SK-N-SH (cell line): ENCODE measurements around the gene ARHGEF25. TPM values are rescaled to one million over a fixed set of nuclear protein-coding genes. Genes with fewer than 3 reads are reported as not detected.
A peak's percentile ranks its signal among the peaks of the same experiment; 100 is the strongest.

ENCODE experiments used
- CTCF ChIA-PET: fragments of 300-600, 350-600 bp; formaldehyde crosslinking; extraction: SDS; loops from one replicate; lab custom pipeline; 2021; lab: Yijun Ruan, JAX
- POLR2A ChIA-PET: fragments of 350-600 bp; sonication (Branson Sonifier 250); formaldehyde crosslinking; extraction: SDS; loops from one replicate; lab custom pipeline; 2020; ENCODE audit warnings: antibody characterized with exemption, inconsistent platforms; lab: Yijun Ruan, JAX
- DNase-seq: peaks from one replicate; pipeline ENCODE4 v3.0.0; 2012
- H2AFZ ChIP-seq: fragments of 200-600 bp; sonication (generic); 2 replicates; pipeline ENCODE4 v1.8.1; 2016; ENCODE audit warnings: antibody characterized with exemption, mild to moderate bottlenecking, low read depth
- H3F3A ChIP-seq: fragments of 200-600 bp; sonication (generic); replicated peaks from 2 replicates; pipeline ENCODE3; 2016; ENCODE audit warnings: antibody characterized with exemption, mild to moderate bottlenecking; ENCODE audit not compliant: insufficient read depth
- H3K27ac ChIP-seq, 2 experiments: fragments of 200-500 bp in 1 of 2; fragments of 200-600 bp in 1 of 2; sonication (Bioruptor generic) in 1 of 2; sonication (generic), shearing (Covaris generic) in 1 of 2; 2 replicates each; pipeline versions ENCODE4 v1.5.1 to v1.6.1; 2014 to 2016; ENCODE audit warnings: low read depth in 2 of 2, inconsistent platforms in 1 of 2, low read length in 1 of 2, mild to moderate bottlenecking in 1 of 2, mixed read lengths in 1 of 2
- H3K27me3 ChIP-seq: fragments of 200-600 bp; sonication (generic), shearing (Covaris generic); 2 replicates; pipeline ENCODE4 v1.6.1; 2016; ENCODE audit warnings: mixed run types; ENCODE audit not compliant: insufficient read depth
- H3K36me3 ChIP-seq, 2 experiments: fragments of 200-500 bp in 1 of 2; fragments of 200-600 bp in 1 of 2; sonication (Bioruptor generic) in 1 of 2; sonication (generic) in 1 of 2; replicated peaks in 1 of 2; 2 replicates each; pipeline versions ENCODE3 to v1.5.1; 2014 to 2016; ENCODE audit warnings: low read length in 1 of 2, mild to moderate bottlenecking in 1 of 2; ENCODE audit not compliant: insufficient read depth in 2 of 2, control insufficient read depth in 1 of 2
- H3K4me1 ChIP-seq, 2 experiments: fragments of 200-500 bp in 1 of 2; fragments of 200-600 bp in 1 of 2; sonication (Bioruptor generic) in 1 of 2; sonication (generic), shearing (Covaris generic) in 1 of 2; 2 replicates each; pipeline versions ENCODE4 v1.5.1 to v1.6.1; 2014 to 2016; ENCODE audit warnings: low read depth in 1 of 2, low read length in 1 of 2, mixed run types in 1 of 2; ENCODE audit not compliant: insufficient read depth in 2 of 2, control insufficient read depth in 1 of 2
- H3K4me2 ChIP-seq: fragments of 200-600 bp; sonication (generic), shearing (Covaris generic); 2 replicates; pipeline ENCODE4 v1.6.1; 2017; ENCODE audit warnings: mixed run types
- H3K4me3 ChIP-seq, 2 experiments: fragments of 200-500 bp in 1 of 2; fragments of 200-600 bp in 1 of 2; sonication (Bioruptor generic) in 1 of 2; sonication (generic), shearing (Covaris generic) in 1 of 2; 2 replicates each; pipeline versions ENCODE4 v1.5.1 to v1.8.1; 2014 to 2016; ENCODE audit warnings: low read depth in 2 of 2, inconsistent platforms in 1 of 2, low read length in 1 of 2, mild to moderate bottlenecking in 1 of 2, mixed read lengths in 1 of 2, moderate library complexity in 1 of 2
- H3K79me2 ChIP-seq: fragments of 200-600 bp; sonication (generic); 2 replicates; pipeline ENCODE4 v1.8.1; 2017; ENCODE audit warnings: mild to moderate bottlenecking; ENCODE audit not compliant: insufficient read depth
- H3K9ac ChIP-seq: fragments of 200-600 bp; sonication (generic); 2 replicates; pipeline ENCODE4 v1.6.1; 2017; ENCODE audit warnings: mixed run types
- H3K9me2 ChIP-seq: fragments of 200-600 bp; sonication (generic); 2 replicates; pipeline ENCODE4 v1.6.1; 2017; ENCODE audit warnings: mixed run types
- H3K9me3 ChIP-seq: fragments of 200-600 bp; sonication (generic); 2 replicates; pipeline ENCODE4 v1.6.1; 2017; ENCODE audit warnings: mixed run types, mild to moderate bottlenecking, moderate library complexity
- H4K20me1 ChIP-seq: fragments of 200-600 bp; sonication (generic); 2 replicates; pipeline ENCODE4 v1.6.1; 2017; ENCODE audit warnings: mild to moderate bottlenecking, mixed run types; ENCODE audit not compliant: insufficient read depth
- CHD2 ChIP-seq: fragments of 150-350 bp; IDR thresholded peaks from 2 replicates; pipeline ENCODE4 v1.6.1; 2018; ENCODE audit warnings: low read length; ENCODE audit not compliant: partially characterized antibody
- CTCF ChIP-seq: fragments of 200-600 bp; sonication (generic); IDR thresholded peaks from 2 replicates; pipeline ENCODE4 v1.6.1; 2017; ENCODE audit warnings: antibody characterized with exemption, mild to moderate bottlenecking, moderate library complexity
- ELF1 ChIP-seq: IDR thresholded peaks from 2 replicates; pipeline ENCODE4 v1.4.0; 2012
- EP300 ChIP-seq, 2 experiments: IDR thresholded peaks; 2 replicates each; pipeline versions ENCODE4 v1.4.0 to v1.6.1; 2012; ENCODE audit warnings: borderline replicate concordance in 1 of 2, low read depth in 1 of 2, low read length in 1 of 2
- EZH2phosphoT487 ChIP-seq: fragments of 200-600 bp; sonication (generic); IDR thresholded peaks from 2 replicates; pipeline ENCODE4 v1.6.1; 2017; ENCODE audit warnings: low read depth, mixed run types, mild to moderate bottlenecking, antibody characterized with exemption, moderate library complexity, borderline replicate concordance
- FOSL2 ChIP-seq: IDR thresholded peaks from 2 replicates; pipeline ENCODE4 v1.4.0; 2012; ENCODE audit warnings: low read depth, mild to moderate bottlenecking, moderate library complexity, borderline replicate concordance
- FOXJ3 ChIP-seq: sonication (generic); formaldehyde crosslinking; IDR thresholded peaks from 2 replicates; pipeline ENCODE4 v1.5.1; 2020; ENCODE audit warnings: mild to moderate bottlenecking, missing genetic modification reagents
- FOXM1 ChIP-seq: IDR thresholded peaks from 2 replicates; pipeline ENCODE4 v1.4.0; 2012; ENCODE audit warnings: low read depth, mild to moderate bottlenecking
- GABPA ChIP-seq: IDR thresholded peaks from 2 replicates; pipeline ENCODE4 v1.4.0; 2012; ENCODE audit warnings: low read depth, mild to moderate bottlenecking
- GATA2 ChIP-seq: sonication (generic); formaldehyde crosslinking; IDR thresholded peaks from 2 replicates; pipeline ENCODE4 v1.5.0; 2020; ENCODE audit warnings: mild to moderate bottlenecking, missing genetic modification reagents
- JUND ChIP-seq: IDR thresholded peaks from 2 replicates; pipeline ENCODE4 v1.4.0; 2012
- MXI1 ChIP-seq: IDR thresholded peaks from 2 replicates; pipeline ENCODE4 v1.6.1; 2012; ENCODE audit warnings: mild to moderate bottlenecking, low read depth, low read length, improper control_type of control experiment
- POLR2AphosphoS5 ChIP-seq: IDR thresholded peaks from 2 replicates; pipeline ENCODE4 v1.6.1; 2012; ENCODE audit warnings: low read depth, low read length
- RAD21 ChIP-seq: IDR thresholded peaks from 2 replicates; pipeline ENCODE4 v1.6.1; 2012; ENCODE audit warnings: mild to moderate bottlenecking, low read length
- RCOR1 ChIP-seq: fragments of 150-350 bp; IDR thresholded peaks from 2 replicates; pipeline ENCODE4 v1.6.1; 2017; ENCODE audit warnings: antibody characterized with exemption, low read length
- SIN3A ChIP-seq: IDR thresholded peaks from 2 replicates; pipeline ENCODE4 v1.6.1; 2012; ENCODE audit warnings: low read depth, mild to moderate bottlenecking, low read length, moderate library complexity, borderline replicate concordance
- TAF1 ChIP-seq: IDR thresholded peaks from 2 replicates; pipeline ENCODE4 v1.6.1; 2012; ENCODE audit warnings: low read depth, mild to moderate bottlenecking, low read length, moderate library complexity, borderline replicate concordance
- TCF12 ChIP-seq: IDR thresholded peaks from 2 replicates; pipeline ENCODE4 v1.4.0; 2012
- TEAD4 ChIP-seq: IDR thresholded peaks from 2 replicates; pipeline ENCODE4 v1.4.0; 2012; ENCODE audit warnings: mild to moderate bottlenecking, borderline replicate concordance; ENCODE audit not compliant: insufficient read depth
- WGBS: methylation state at CpG from one replicate; pipeline ENCODE4 v1.1.6; 2017; ENCODE audit warnings: low lambda C conversion rate; 5-methylcytosine and 5-hydroxymethylcytosine counted together
- polyA plus RNA-seq, 3 experiments: library from polyadenylated mRNA; depleted of rRNA; stranded (reverse); fragments of >200 nt; gene quantifications; 2 replicates each; pipeline ENCODE4 v1.2.3, GENCODE V29; 2012
- TF ChIP-seq, protein P1 (sequence below): IDR thresholded peaks from 2 replicates; pipeline ENCODE4; 2012
- TF ChIP-seq, protein P2 (sequence below): IDR thresholded peaks from 2 replicates; pipeline ENCODE4 v1.6.1; 2012; ENCODE audit warnings: mild to moderate bottlenecking, low read depth, low read length, moderate library complexity
- TF ChIP-seq, protein P3 (sequence below): IDR thresholded peaks from 2 replicates; pipeline ENCODE4 v1.4.0; 2012; ENCODE audit warnings: low read depth
- TF ChIP-seq, protein P4 (sequence below): IDR thresholded peaks from 2 replicates; pipeline ENCODE4 v1.4.0; 2012; ENCODE audit warnings: low read depth, borderline replicate concordance

ARHGEF25 gene
- polyA plus RNA-seq (2012; rRNA removed): 48.1 and 51.6 TPM in 2 replicates
- 39.3 and 41.6 TPM in 2 replicates for polyA plus RNA-seq (2012; cell fraction: cytosol; rRNA removed)
- 220 and 239 TPM in 2 replicates for polyA plus RNA-seq (2012; cell fraction: nucleus; rRNA removed)

DNA sequence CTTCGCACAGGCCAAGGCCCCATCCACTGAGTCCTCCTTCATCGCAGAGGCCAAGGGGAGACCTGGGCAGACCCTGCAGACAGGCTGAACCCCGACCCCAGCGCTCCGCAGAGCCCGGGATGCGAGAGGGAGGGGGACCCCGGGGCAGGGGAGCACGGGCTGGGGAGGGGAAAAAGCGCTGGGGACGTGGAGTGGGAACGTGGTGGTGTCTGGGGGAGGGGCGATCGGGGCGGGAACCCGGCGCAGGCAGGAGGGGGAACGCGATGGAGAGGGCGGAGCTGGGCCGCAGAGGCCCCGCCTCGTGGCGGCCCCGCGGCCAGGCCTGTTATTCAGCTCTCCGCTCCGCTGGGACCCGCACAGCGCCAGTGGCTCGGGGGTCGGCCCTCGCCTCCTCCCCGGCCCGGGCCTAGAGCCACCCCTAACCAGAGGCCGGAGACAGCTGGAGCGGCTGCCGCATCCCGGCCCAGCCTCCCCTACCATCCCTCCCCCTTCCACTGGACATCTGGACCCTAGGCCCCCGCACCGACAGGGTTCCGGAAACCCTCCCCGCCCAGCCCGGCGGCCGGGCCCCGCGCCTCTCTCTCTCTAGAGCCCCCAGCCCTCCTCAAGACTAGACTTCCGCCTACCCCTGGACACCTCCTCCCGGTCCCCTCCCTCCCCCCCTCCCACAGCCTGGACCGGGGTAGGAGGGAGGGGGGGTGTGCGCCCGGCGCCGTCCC lies at the start of gene ARHGEF25:
TSS of gene ARHGEF25 (plus strand) at position 328 of the 719 bp plus-strand sequence. CDS start 460 bp downstream, outside the sequence.
- H4K20me1 ChIP-seq: no peaks in the 10 kb centered on the region
- peak within 1 kb of the TSS; percentile 36 to 86; a peak in 3 of 4 replicates for H3K27ac ChIP-seq
- no peaks in the 10 kb centered on the region for H3K79me2 ChIP-seq
- H3F3A ChIP-seq: peaks cover 6% of the 10 kb centered on the region
- peak within 1 kb of the TSS; percentile 85 for H3K4me2 ChIP-seq
- H3K9ac ChIP-seq: peak within 1 kb of the TSS; percentile 85
- WGBS: 3% methylated on average over 23 of the region's 55 CpGs
- peak within 1 kb of the TSS; percentile 98 for H2AFZ ChIP-seq
- ChIA-PET CTCF (interaction anchor here (0.7 to 7.4 kb wide), 7 partner anchors 9 to 115 kb away, joined by 3 to 90 read pairs (median 10); partner anchors contain the start of gene B4GALNT1), POLR2A (interaction anchor here (0.6 to 2.7 kb wide), 7 partner anchors 20 to 115 kb away, joined by 3 to 21 read pairs (median 3); partner anchors contain the start of genes DDIT3, OS9 and PIP4K2C)
- peaks cover 0 to 55% of the 10 kb centered on the region in 2 experiments for H3K36me3 ChIP-seq
- no peaks in the 10 kb centered on the region for H3K9me3 ChIP-seq
- H3K4me3 ChIP-seq: peak within 1 kb of the TSS; percentile 51 to 75
- no peaks in the 10 kb centered on the region for H3K27me3 ChIP-seq
- H3K4me1 ChIP-seq: peaks cover 5 to 29% of the 10 kb centered on the region in 2 experiments; a peak in 2 of 4 replicates
- peak; percentile 97 for DNase-seq
- H3K9me2 ChIP-seq: no peaks in the 10 kb centered on the region
- TF ChIP-seq TAF1: peak; percentile 56
- TF ChIP-seq EZH2phosphoT487: no peak
- no peak for TF ChIP-seq RCOR1
- TF ChIP-seq, protein P1, sequence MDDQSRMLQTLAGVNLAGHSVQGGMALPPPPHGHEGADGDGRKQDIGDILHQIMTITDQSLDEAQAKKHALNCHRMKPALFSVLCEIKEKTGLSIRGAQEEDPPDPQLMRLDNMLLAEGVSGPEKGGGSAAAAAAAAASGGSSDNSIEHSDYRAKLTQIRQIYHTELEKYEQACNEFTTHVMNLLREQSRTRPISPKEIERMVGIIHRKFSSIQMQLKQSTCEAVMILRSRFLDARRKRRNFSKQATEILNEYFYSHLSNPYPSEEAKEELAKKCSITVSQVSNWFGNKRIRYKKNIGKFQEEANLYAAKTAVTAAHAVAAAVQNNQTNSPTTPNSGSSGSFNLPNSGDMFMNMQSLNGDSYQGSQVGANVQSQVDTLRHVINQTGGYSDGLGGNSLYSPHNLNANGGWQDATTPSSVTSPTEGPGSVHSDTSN: no peak
- TF ChIP-seq, protein P2, sequence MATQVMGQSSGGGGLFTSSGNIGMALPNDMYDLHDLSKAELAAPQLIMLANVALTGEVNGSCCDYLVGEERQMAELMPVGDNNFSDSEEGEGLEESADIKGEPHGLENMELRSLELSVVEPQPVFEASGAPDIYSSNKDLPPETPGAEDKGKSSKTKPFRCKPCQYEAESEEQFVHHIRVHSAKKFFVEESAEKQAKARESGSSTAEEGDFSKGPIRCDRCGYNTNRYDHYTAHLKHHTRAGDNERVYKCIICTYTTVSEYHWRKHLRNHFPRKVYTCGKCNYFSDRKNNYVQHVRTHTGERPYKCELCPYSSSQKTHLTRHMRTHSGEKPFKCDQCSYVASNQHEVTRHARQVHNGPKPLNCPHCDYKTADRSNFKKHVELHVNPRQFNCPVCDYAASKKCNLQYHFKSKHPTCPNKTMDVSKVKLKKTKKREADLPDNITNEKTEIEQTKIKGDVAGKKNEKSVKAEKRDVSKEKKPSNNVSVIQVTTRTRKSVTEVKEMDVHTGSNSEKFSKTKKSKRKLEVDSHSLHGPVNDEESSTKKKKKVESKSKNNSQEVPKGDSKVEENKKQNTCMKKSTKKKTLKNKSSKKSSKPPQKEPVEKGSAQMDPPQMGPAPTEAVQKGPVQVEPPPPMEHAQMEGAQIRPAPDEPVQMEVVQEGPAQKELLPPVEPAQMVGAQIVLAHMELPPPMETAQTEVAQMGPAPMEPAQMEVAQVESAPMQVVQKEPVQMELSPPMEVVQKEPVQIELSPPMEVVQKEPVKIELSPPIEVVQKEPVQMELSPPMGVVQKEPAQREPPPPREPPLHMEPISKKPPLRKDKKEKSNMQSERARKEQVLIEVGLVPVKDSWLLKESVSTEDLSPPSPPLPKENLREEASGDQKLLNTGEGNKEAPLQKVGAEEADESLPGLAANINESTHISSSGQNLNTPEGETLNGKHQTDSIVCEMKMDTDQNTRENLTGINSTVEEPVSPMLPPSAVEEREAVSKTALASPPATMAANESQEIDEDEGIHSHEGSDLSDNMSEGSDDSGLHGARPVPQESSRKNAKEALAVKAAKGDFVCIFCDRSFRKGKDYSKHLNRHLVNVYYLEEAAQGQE: no peak
- TF ChIP-seq JUND: no peak
- no peak for TF ChIP-seq FOSL2
- TF ChIP-seq MXI1: no peak; the same call in 1 of the 2 replicates
- no peak for TF ChIP-seq ELF1
- TF ChIP-seq CHD2: no peak
- TF ChIP-seq FOXM1: no peak
- TF ChIP-seq RAD21: no peak
- TF ChIP-seq, protein P3, sequence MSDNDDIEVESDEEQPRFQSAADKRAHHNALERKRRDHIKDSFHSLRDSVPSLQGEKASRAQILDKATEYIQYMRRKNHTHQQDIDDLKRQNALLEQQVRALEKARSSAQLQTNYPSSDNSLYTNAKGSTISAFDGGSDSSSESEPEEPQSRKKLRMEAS: 0 out of 2 replicates have a peak, but pooled peaks have one; percentile 13
- no peak for TF ChIP-seq SIN3A
- TF ChIP-seq CTCF: no peak
- no peak for TF ChIP-seq GABPA
- TF ChIP-seq FOXJ3 (CRISPR knock-in tag): no peak
- no peak for TF ChIP-seq TEAD4
- TF ChIP-seq EP300 (IDR thresholded peaks at IDR 0.05; ENCODE audit: borderline replicate concordance in 1 of 2, low read depth in 1 of 2, low read length in 1 of 2): no peak
- TF ChIP-seq GATA2 (CRISPR knock-in tag): no peak
- no peak for TF ChIP-seq TCF12
- TF ChIP-seq, protein P4, sequence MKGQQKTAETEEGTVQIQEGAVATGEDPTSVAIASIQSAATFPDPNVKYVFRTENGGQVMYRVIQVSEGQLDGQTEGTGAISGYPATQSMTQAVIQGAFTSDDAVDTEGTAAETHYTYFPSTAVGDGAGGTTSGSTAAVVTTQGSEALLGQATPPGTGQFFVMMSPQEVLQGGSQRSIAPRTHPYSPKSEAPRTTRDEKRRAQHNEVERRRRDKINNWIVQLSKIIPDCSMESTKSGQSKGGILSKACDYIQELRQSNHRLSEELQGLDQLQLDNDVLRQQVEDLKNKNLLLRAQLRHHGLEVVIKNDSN: no peak
- TF ChIP-seq POLR2AphosphoS5: peak; percentile 89
